ENCODE results near the gene TMEM200A. TPM values are rescaled to one million over a fixed set of nuclear protein-coding genes. Genes with fewer than 3 reads are reported as not detected.

The TMEM200A gene
- total RNA-seq, 1 donor from 2014 or later, result 25.4 TPM

DNA sequence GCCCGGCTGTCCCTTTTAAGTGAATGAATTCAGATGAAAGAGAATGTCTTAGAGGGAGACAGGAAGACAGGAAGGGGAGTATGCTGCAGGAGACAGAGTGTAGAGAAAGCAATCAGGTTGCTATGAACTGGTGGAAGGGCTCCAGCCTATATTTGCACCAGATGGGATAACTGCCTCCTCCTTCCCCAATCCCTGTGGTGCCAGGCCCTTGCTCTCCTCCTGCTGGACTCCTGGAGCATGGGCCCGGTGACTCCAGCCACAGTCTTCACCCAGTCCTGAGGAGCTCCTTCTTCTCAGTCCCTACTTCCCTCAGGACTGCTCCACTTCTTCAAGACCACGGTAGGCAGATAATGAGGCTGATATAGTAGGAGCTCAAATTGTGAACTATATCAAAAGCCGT, 91.8 kb downstream of the TMEM200A start:
- no peaks in the 10 kb centered on the region for H3K36me3 Mint-ChIP-seq (ENCODE audit: unreplicated experiment)
- no peak for DNase-seq

DNA sequence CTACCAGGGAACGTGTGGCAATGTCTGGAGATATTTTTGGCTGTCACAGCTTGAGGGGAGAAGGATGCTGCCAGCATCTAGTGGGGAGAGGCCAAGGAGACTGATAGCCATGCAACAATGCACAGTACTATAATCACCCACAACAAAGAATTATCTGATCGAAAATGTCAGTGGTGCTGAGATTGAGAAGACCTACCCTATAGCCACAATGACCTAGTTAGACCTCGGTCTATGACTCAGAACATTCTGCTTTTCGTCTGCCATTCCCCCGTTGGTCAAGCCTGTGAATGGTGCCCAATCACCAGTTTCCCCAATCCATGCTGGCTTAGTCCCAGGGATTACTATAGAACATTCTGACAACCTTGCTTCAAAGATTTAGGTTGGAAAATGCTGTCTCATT, 93.5 kb downstream of the TMEM200A start:
- no peaks in the 10 kb centered on the region for H3K4me1 Mint-ChIP-seq (ENCODE audit: low read depth, unreplicated experiment)
- H3K27ac Mint-ChIP-seq (ENCODE audit: unreplicated experiment), result no peak overlapping the region
- H3K9me3 Mint-ChIP-seq (ENCODE audit: unreplicated experiment), result no peaks in the 10 kb centered on the region
- TF ChIP-seq, protein P1, sequence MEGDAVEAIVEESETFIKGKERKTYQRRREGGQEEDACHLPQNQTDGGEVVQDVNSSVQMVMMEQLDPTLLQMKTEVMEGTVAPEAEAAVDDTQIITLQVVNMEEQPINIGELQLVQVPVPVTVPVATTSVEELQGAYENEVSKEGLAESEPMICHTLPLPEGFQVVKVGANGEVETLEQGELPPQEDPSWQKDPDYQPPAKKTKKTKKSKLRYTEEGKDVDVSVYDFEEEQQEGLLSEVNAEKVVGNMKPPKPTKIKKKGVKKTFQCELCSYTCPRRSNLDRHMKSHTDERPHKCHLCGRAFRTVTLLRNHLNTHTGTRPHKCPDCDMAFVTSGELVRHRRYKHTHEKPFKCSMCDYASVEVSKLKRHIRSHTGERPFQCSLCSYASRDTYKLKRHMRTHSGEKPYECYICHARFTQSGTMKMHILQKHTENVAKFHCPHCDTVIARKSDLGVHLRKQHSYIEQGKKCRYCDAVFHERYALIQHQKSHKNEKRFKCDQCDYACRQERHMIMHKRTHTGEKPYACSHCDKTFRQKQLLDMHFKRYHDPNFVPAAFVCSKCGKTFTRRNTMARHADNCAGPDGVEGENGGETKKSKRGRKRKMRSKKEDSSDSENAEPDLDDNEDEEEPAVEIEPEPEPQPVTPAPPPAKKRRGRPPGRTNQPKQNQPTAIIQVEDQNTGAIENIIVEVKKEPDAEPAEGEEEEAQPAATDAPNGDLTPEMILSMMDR (IDR thresholded peaks at IDR 0.05; ENCODE audit: partially characterized antibody, unreplicated experiment), result no peak
- no peaks in the 10 kb centered on the region for H3K27me3 Mint-ChIP-seq (ENCODE audit: unreplicated experiment)
- H3K36me3 Mint-ChIP-seq (ENCODE audit: unreplicated experiment), result no peaks in the 10 kb centered on the region
- no peak for DNase-seq
- H3K4me3 Mint-ChIP-seq (ENCODE audit: unreplicated experiment), result no peak overlapping the region

More for the DNA sequence above, 91.8 kb downstream of the TMEM200A start:
- Mint-ChIP-seq H3K4me3 (ENCODE audit: unreplicated experiment) (no peak overlapping the region), H3K27ac (ENCODE audit: unreplicated experiment) (no peak overlapping the region), H3K9me3 (ENCODE audit: unreplicated experiment) (no peaks in the 10 kb centered on the region), H3K27me3 (ENCODE audit: unreplicated experiment) (no peaks in the 10 kb centered on the region), H3K4me1 (ENCODE audit: low read depth, unreplicated experiment) (no peaks in the 10 kb centered on the region)
- TF ChIP-seq, protein P1 (IDR thresholded peaks at IDR 0.05; ENCODE audit: partially characterized antibody, unreplicated experiment), result no peak

DNA sequence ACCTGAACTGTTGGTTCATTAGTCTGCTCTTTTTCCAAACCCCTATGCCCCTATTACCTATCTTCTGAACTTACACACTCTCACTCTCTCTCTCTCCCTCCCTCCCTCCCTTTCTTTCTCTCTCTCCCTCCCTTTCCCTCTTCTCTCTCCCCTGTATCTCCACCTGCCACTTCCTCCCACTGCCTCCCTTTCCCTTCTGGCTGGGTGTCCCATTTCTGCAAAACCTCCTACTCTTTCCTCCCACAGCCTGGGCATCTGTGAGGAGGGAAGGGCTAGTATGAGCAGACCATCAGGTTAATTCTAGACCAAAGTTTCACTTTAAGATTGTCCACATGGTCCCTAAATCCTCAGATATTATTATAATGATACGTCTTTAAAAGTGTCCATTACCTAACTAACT, 95.1 kb downstream of the TMEM200A start:
- Mint-ChIP-seq H3K27ac (ENCODE audit: unreplicated experiment) (no peak overlapping the region), H3K36me3 (ENCODE audit: unreplicated experiment) (no peaks in the 10 kb centered on the region), H3K4me1 (ENCODE audit: low read depth, unreplicated experiment) (no peaks in the 10 kb centered on the region), H3K9me3 (ENCODE audit: unreplicated experiment) (no peaks in the 10 kb centered on the region), H3K27me3 (ENCODE audit: unreplicated experiment) (no peaks in the 10 kb centered on the region), H3K4me3 (ENCODE audit: unreplicated experiment) (no peak overlapping the region)
- DNase-seq, result no peak
- TF ChIP-seq, protein P1 (IDR thresholded peaks at IDR 0.05; ENCODE audit: partially characterized antibody, unreplicated experiment), result no peak

DNA sequence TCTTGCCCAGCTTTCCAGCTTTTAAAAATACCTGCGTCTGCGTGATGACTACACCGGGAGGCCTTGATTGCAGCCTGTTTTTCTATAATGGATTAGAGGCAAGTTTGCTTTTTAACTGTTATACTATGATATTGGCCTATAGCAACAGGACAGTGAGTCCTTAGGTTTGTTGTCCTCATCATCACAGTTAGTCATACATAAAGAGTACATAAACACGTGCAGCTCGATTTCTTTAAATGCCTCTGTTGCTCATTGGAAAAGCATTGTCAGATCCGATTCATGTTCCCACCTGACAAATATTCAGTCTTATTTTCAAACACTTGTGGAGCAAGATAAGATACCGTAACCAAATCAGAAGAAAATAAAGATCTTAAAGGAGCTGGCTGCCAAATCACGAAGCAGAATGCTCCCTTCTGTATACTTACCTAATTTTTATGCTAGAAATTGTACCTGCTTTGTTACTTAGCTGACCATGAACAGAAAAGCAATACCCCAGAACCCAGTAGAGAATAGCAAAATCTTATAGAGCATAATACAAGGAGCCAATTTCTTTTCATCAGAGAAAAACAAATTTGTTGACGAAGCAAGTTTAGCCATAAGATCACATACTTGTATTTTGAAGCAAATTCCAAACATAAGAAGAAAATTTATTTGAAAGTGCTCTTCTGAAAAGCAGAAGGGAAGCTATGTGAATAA, 100.4 kb downstream of the TMEM200A start:
- no peak overlapping the region for H3K4me3 Mint-ChIP-seq (ENCODE audit: unreplicated experiment)
- no peak overlapping the region for H3K27ac Mint-ChIP-seq (ENCODE audit: unreplicated experiment)
- no peaks in the 10 kb centered on the region for H3K27me3 Mint-ChIP-seq (ENCODE audit: unreplicated experiment)
- H3K9me3 Mint-ChIP-seq (ENCODE audit: unreplicated experiment), result no peaks in the 10 kb centered on the region
- H3K36me3 Mint-ChIP-seq (ENCODE audit: unreplicated experiment), result no peaks in the 10 kb centered on the region
- H3K4me1 Mint-ChIP-seq (ENCODE audit: low read depth, unreplicated experiment), result peaks cover 2% of the 10 kb centered on the region
- no peak for DNase-seq
- TF ChIP-seq, protein P1 (IDR thresholded peaks at IDR 0.05; ENCODE audit: partially characterized antibody, unreplicated experiment), result no peak

DNA sequence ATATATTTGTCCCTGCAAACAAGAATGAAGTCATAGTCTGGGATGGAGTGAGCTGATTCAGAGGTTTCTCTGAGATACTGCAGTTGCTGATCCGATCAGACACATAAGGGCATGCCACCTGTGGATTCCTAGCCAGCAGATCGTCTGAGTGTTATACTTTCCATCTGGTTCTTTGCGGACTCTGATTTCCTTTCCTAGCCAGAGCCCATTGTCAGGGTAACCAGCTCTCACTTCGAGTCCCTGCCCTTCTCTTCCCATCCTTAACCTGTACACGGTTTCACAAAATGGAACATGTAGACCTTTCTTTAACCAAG, 100.9 kb downstream of the TMEM200A start:
- TF ChIP-seq, protein P1 (IDR thresholded peaks at IDR 0.05; ENCODE audit: partially characterized antibody, unreplicated experiment), result no peak
- H3K36me3 Mint-ChIP-seq (ENCODE audit: unreplicated experiment), result no peaks in the 10 kb centered on the region
- H3K27ac Mint-ChIP-seq (ENCODE audit: unreplicated experiment), result no peak overlapping the region
- no peaks in the 10 kb centered on the region for H3K9me3 Mint-ChIP-seq (ENCODE audit: unreplicated experiment)
- DNase-seq, result no peak
- no peak overlapping the region for H3K4me3 Mint-ChIP-seq (ENCODE audit: unreplicated experiment)
- H3K4me1 Mint-ChIP-seq (ENCODE audit: low read depth, unreplicated experiment), result peaks cover 2% of the 10 kb centered on the region
- H3K27me3 Mint-ChIP-seq (ENCODE audit: unreplicated experiment), result no peaks in the 10 kb centered on the region

Data from glutamatergic neuron (in vitro differentiated cells).